Fibroblast of upper back skin (primary cell): ENCODE data around the gene FMO1.
"Not testable (repeated sequence)": the region's sequence is repeated elsewhere in the genome, so short reads cannot be mapped to it uniquely, and the experiment has no call there.

ENCODE experiments used
- DNase-seq: peaks from one replicate; pipeline ENCODE4 v3.0.0-alpha.2; 2013

The FMO1 gene

GRCh38 chr1:171236231-171236630, 12.1 kb upstream of the FMO1 start:
- not testable (repeated sequence) for DNase-seq

- no peak for DNase-seq
These were observed 4.4 kb upstream of the FMO1 start for GRCh38 chr1:171243878-171244277.

GRCh38 chr1:171245458-171246064, 2.7 kb upstream of the FMO1 start:
- peak; percentile 50 for DNase-seq

GRCh38 chr1:171247501-171247900, 793 bp upstream of the FMO1 start:
- peak; percentile 44 for DNase-seq

- DNase-seq: no peak
These were observed 547 bp downstream of the FMO1 start for GRCh38 chr1:171248841-171249240.

- DNase-seq: no peak
These were observed 2.0 kb downstream of the FMO1 start for GRCh38 chr1:171250263-171250662.

GRCh38 chr1:171251042-171251951, 3.0 kb downstream of the FMO1 start:
- DNase-seq: peak; percentile 41

- DNase-seq: no peak
These were observed 3.6 kb downstream of the FMO1 start for GRCh38 chr1:171251952-171252300.

GRCh38 chr1:171252482-171252881, 4.2 kb downstream of the FMO1 start:
- no peak for DNase-seq

- DNase-seq: peak; percentile 72
These were observed 6.6 kb downstream of the FMO1 start for GRCh38 chr1:171254859-171255258.

GRCh38 chr1:171256940-171257606, 8.8 kb downstream of the FMO1 start:
- DNase-seq: peak; percentile 72

- DNase-seq: no peak
These were observed 9.3 kb downstream of the FMO1 start for GRCh38 chr1:171257607-171258076.

GRCh38 chr1:171258429-171258828, 10.1 kb downstream of the FMO1 start:
- DNase-seq: no peak

- no peak for DNase-seq
These were observed 10.6 kb downstream of the FMO1 start for GRCh38 chr1:171258943-171259342.

- DNase-seq: no peak
These were observed 13.0 kb downstream of the FMO1 start for GRCh38 chr1:171261336-171261735.

- DNase-seq: peak; percentile 53
These were observed 15.6 kb downstream of the FMO1 start for GRCh38 chr1:171263901-171264300.

GRCh38 chr1:171265686-171266085, 17.4 kb downstream of the FMO1 start:
- no peak for DNase-seq

GRCh38 chr1:171266930-171267329, 18.6 kb downstream of the FMO1 start:
- no peak for DNase-seq

- DNase-seq: peak; percentile 92
These were observed 19.1 kb downstream of the FMO1 start for GRCh38 chr1:171267391-171267790.

GRCh38 chr1:171270806-171271205, 22.5 kb downstream of the FMO1 start:
- no peak for DNase-seq

- no peak for DNase-seq
These were observed 29.2 kb downstream of the FMO1 start for GRCh38 chr1:171277534-171277933.

GRCh38 chr1:171279234-171279633, 30.9 kb downstream of the FMO1 start:
- DNase-seq: no peak

- DNase-seq: no peak
These were observed 31.4 kb downstream of the FMO1 start for GRCh38 chr1:171279678-171280077.

- DNase-seq: no peak
These were observed 32.3 kb downstream of the FMO1 start for GRCh38 chr1:171280599-171280998.
